ENCODE results near the gene MEST.

The MEST gene

DNA sequence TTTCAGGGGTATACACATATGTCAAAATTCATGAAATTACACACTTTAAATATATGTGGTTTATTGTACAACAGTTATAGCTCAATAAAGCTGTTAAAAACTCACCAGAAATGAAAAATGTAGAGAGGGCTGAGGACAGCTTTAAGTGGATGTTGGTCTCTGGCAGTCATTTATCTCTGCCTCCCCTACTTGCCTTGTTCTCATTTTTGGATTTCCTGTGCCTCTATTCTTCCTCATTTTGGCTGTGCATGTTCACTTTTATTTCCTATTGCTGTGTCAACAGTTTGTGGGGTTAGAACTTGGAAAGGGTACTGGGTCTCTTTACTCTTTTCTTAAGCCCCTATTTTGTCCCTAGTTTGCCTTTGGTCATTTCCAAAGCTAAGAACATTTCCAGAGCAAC is 18.6 kb upstream of the MEST start:
- no peak overlapping the region for H3K4me3 ChIP-seq (ENCODE audit: control insufficient read depth, low read depth, low read length)
- no peak for DNase-seq (ENCODE audit: low read depth)
- TF ChIP-seq, protein P1, sequence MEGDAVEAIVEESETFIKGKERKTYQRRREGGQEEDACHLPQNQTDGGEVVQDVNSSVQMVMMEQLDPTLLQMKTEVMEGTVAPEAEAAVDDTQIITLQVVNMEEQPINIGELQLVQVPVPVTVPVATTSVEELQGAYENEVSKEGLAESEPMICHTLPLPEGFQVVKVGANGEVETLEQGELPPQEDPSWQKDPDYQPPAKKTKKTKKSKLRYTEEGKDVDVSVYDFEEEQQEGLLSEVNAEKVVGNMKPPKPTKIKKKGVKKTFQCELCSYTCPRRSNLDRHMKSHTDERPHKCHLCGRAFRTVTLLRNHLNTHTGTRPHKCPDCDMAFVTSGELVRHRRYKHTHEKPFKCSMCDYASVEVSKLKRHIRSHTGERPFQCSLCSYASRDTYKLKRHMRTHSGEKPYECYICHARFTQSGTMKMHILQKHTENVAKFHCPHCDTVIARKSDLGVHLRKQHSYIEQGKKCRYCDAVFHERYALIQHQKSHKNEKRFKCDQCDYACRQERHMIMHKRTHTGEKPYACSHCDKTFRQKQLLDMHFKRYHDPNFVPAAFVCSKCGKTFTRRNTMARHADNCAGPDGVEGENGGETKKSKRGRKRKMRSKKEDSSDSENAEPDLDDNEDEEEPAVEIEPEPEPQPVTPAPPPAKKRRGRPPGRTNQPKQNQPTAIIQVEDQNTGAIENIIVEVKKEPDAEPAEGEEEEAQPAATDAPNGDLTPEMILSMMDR (conservative IDR thresholded peaks at IDR 0.05; ENCODE audit: control insufficient read depth, insufficient read depth, low read depth, low read length): no peak

DNA sequence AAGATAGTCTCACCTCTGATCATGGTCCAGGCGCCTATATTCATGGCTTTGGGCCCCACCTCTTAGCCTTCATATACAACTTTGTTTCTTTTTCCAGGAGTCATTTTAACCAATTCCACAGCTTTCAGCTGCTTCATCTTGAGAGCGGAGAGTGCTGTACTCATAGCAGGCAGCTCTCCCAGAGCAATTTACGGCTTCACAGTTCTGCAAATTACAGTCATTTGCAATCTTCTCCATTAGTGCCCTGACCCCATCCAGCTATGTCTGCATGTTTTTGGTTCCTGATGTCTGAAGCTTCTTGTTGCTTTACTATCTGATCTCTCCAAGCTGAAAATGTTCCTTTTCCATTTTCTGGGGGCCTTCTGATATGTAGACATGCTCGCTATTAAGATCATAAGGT is 18.0 kb upstream of the MEST start:
- TF ChIP-seq, protein P1 (conservative IDR thresholded peaks at IDR 0.05; ENCODE audit: control insufficient read depth, insufficient read depth, low read depth, low read length): no peak
- H3K4me3 ChIP-seq (ENCODE audit: control insufficient read depth, low read depth, low read length): no peak overlapping the region
- DNase-seq (ENCODE audit: low read depth): no peak

DNA sequence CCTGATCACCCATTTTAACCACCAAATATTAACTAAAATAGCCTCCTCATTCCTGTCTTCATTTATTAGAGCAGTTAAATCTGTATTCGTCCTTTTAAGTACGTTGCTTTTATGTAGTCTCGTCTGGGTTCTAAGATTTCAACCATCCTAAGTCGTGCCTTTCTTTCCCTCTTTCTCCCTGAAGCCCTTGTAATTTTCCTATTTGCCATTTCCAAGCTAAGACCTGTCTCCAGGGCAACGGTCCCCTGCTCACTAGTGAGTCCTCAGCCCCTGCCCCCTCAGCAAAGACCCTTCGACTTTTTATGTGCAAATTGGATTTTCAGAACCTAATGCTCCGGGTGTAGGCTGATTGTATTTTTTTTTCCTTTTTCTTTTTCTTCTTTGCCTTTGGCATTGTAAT is 16.1 kb upstream of the MEST start:
- DNase-seq (ENCODE audit: low read depth): no peak
- no peak overlapping the region for H3K4me3 ChIP-seq (ENCODE audit: control insufficient read depth, low read depth, low read length)
- TF ChIP-seq, protein P1 (conservative IDR thresholded peaks at IDR 0.05; ENCODE audit: control insufficient read depth, insufficient read depth, low read depth, low read length): no peak

- TF ChIP-seq, protein P1 (conservative IDR thresholded peaks at IDR 0.05; ENCODE audit: control insufficient read depth, insufficient read depth, low read depth, low read length): no peak
- no peak overlapping the region for H3K4me3 ChIP-seq (ENCODE audit: control insufficient read depth, low read depth, low read length)
- DNase-seq (ENCODE audit: low read depth): peak; percentile 27
Observed at GRCh38 chr7:130476297-130477150, 15.4 kb upstream of the MEST start.

DNA sequence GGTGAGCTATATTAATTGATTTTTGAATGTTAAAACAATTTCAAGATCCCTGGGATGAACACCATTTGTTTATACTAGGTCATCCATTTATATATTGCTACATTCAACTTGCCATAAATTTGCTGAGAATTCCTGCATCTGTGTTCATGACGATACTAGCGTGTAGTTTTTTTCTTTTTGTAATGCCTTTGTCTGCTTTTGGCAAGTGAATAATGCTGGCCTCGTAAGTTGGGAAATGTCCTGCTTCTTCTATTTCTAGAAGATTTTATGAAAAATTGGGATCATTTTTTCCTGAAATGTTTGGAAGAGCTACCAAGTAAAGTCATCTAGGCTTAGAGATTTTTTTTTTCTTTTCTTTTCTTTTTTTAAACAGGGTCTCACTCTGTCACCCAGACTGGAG is 12.9 kb upstream of the MEST start:
- H3K4me3 ChIP-seq (ENCODE audit: control insufficient read depth, low read depth, low read length): no peak overlapping the region
- DNase-seq (ENCODE audit: low read depth): no peak
- TF ChIP-seq, protein P1 (conservative IDR thresholded peaks at IDR 0.05; ENCODE audit: control insufficient read depth, insufficient read depth, low read depth, low read length): no peak

GRCh38 chr7:130479716-130480400 is 12.0 kb upstream of the MEST start:
- TF ChIP-seq, protein P1 (conservative IDR thresholded peaks at IDR 0.05; ENCODE audit: control insufficient read depth, insufficient read depth, low read depth, low read length): no peak
- H3K4me3 ChIP-seq (ENCODE audit: control insufficient read depth, low read depth, low read length): no peak overlapping the region
- DNase-seq (ENCODE audit: low read depth): no peak
